Measurements from ENCODE around the gene DOCK4. TPM values are rescaled to one million over a fixed set of nuclear protein-coding genes. Genes with fewer than 3 reads are reported as not detected.

Gene DOCK4
- total and polyA plus RNA-seq, 2 experiments from 2014 or later, result 2.1 to 5.0 TPM

GRCh38 chr7:111772716-111773115, 433.5 kb downstream of the DOCK4 start:
- Histone ChIP-seq H3K4me3 (no peak overlapping the region), H3K4me1 (ENCODE audit: insufficient read depth) (no peaks in the 10 kb centered on the region), H3K27me3 (replicated peaks; ENCODE audit: insufficient read depth) (no peaks in the 10 kb centered on the region), H3K9me3 (ENCODE audit: low read depth) (no peaks in the 10 kb centered on the region), H3K36me3 (ENCODE audit: low read depth) (no peaks in the 10 kb centered on the region), H3K4me2 (ENCODE audit: unreplicated experiment) (no peak overlapping the region), H3K9me2 (ENCODE audit: insufficient read depth) (no peaks in the 10 kb centered on the region), H3K27ac (no peak overlapping the region), H3F3A (ENCODE audit: insufficient read depth) (no peaks in the 10 kb centered on the region), H3K79me2 (ENCODE audit: insufficient read depth) (no peaks in the 10 kb centered on the region), H2AFZ (no peak overlapping the region), H3K9ac (no peak overlapping the region), H4K20me1 (ENCODE audit: insufficient read depth) (no peaks in the 10 kb centered on the region)
- TF ChIP-seq EZH2 (IDR thresholded peaks at IDR 0.05; ENCODE audit: insufficient read depth, poor library complexity, severe bottlenecking) (no peak), EZH2phosphoT487 (IDR thresholded peaks at IDR 0.05; ENCODE audit: insufficient read depth, low read depth) (no peak)
- in situ Hi-C loops (cut with MboI), result loop anchor here (25.0 kb wide), 1 partner anchor 640 kb away; no protein-coding TSS in a partner anchor
- DNase-seq, result no peak
- 65 to 76% methylated on average over 3 of the region's 3 CpGs for WGBS, 2 experiments (ENCODE audit: low coverage in 1 of 2, low lambda C conversion rate in 2 of 2, missing lambda C conversion rate in 2 of 2)

- Histone ChIP-seq H4K20me1 (ENCODE audit: insufficient read depth) (no peaks in the 10 kb centered on the region), H3K9ac (no peak overlapping the region), H3K4me2 (ENCODE audit: unreplicated experiment) (no peak overlapping the region), H3K36me3 (ENCODE audit: low read depth) (no peaks in the 10 kb centered on the region), H3K27ac (no peak overlapping the region), H3K9me3 (ENCODE audit: low read depth) (no peaks in the 10 kb centered on the region), H2AFZ (no peak overlapping the region), H3K4me1 (ENCODE audit: insufficient read depth) (no peaks in the 10 kb centered on the region), H3K4me3 (no peak overlapping the region), H3F3A (ENCODE audit: insufficient read depth) (no peaks in the 10 kb centered on the region), H3K27me3 (replicated peaks; ENCODE audit: insufficient read depth) (no peaks in the 10 kb centered on the region), H3K79me2 (ENCODE audit: insufficient read depth) (no peaks in the 10 kb centered on the region), H3K9me2 (ENCODE audit: insufficient read depth) (no peaks in the 10 kb centered on the region)
- in situ Hi-C loops (cut with MboI), result loop anchor here (25.0 kb wide), 1 partner anchor 641 kb away; no protein-coding TSS in a partner anchor
- DNase-seq, result no peak
- WGBS, 2 experiments (ENCODE audit: low coverage in 1 of 2, low lambda C conversion rate in 2 of 2, missing lambda C conversion rate in 2 of 2), result 86 to 91% methylated on average over 5 of the region's 5 CpGs
- TF ChIP-seq EZH2phosphoT487 (IDR thresholded peaks at IDR 0.05; ENCODE audit: insufficient read depth, low read depth), result no peak
- no peak for TF ChIP-seq EZH2 (IDR thresholded peaks at IDR 0.05; ENCODE audit: insufficient read depth, poor library complexity, severe bottlenecking)
Measured at GRCh38 chr7:111771638-111772037, 434.6 kb downstream of the DOCK4 start.

- WGBS, 2 experiments (ENCODE audit: low coverage in 1 of 2, low lambda C conversion rate in 2 of 2, missing lambda C conversion rate in 2 of 2), result 82 to 84% methylated on average over 2 of the region's 2 CpGs
- DNase-seq, result no peak
- in situ Hi-C loops (cut with MboI), result loop anchor here (25.0 kb wide), 1 partner anchor 642 kb away; no protein-coding TSS in a partner anchor
Measured at GRCh38 chr7:111770116-111770515, 436.1 kb downstream of the DOCK4 start.

GRCh38 chr7:111765751-111766643, 440.2 kb downstream of the DOCK4 start:
- no peaks in the 10 kb centered on the region for H3K9me3 ChIP-seq (ENCODE audit: low read depth)
- H3K4me1 ChIP-seq (ENCODE audit: insufficient read depth), result no peaks in the 10 kb centered on the region
- in situ Hi-C loops (cut with MboI), result loop anchor here (25.0 kb wide), 1 partner anchor 646 kb away; no protein-coding TSS in a partner anchor
- no peak overlapping the region for H3K27ac ChIP-seq
- no peak for TF ChIP-seq EZH2 (IDR thresholded peaks at IDR 0.05; ENCODE audit: insufficient read depth, poor library complexity, severe bottlenecking)
- no peak for TF ChIP-seq EZH2phosphoT487 (IDR thresholded peaks at IDR 0.05; ENCODE audit: insufficient read depth, low read depth)
- H3K79me2 ChIP-seq (ENCODE audit: insufficient read depth), result no peaks in the 10 kb centered on the region
- H2AFZ ChIP-seq, result no peak overlapping the region
- H4K20me1 ChIP-seq (ENCODE audit: insufficient read depth), result no peaks in the 10 kb centered on the region
- H3K9ac ChIP-seq, result no peak overlapping the region
- no peak overlapping the region for H3K4me2 ChIP-seq (ENCODE audit: unreplicated experiment)
- H3K9me2 ChIP-seq (ENCODE audit: insufficient read depth), result no peaks in the 10 kb centered on the region
- no peak overlapping the region for H3K4me3 ChIP-seq
- no peaks in the 10 kb centered on the region for H3F3A ChIP-seq (ENCODE audit: insufficient read depth)
- 50 to 61% methylated on average over 6 of the region's 6 CpGs for WGBS, 2 experiments (ENCODE audit: low coverage in 1 of 2, low lambda C conversion rate in 2 of 2, missing lambda C conversion rate in 2 of 2)
- no peaks in the 10 kb centered on the region for H3K36me3 ChIP-seq (ENCODE audit: low read depth)
- DNase-seq, result no peak
- no peaks in the 10 kb centered on the region for H3K27me3 ChIP-seq (replicated peaks; ENCODE audit: insufficient read depth)

More at GRCh38 chr7:111770116-111770515, 436.1 kb downstream of the DOCK4 start:
- TF ChIP-seq EZH2 (IDR thresholded peaks at IDR 0.05; ENCODE audit: insufficient read depth, poor library complexity, severe bottlenecking) (no peak), EZH2phosphoT487 (IDR thresholded peaks at IDR 0.05; ENCODE audit: insufficient read depth, low read depth) (no peak)
- Histone ChIP-seq H3K9me2 (ENCODE audit: insufficient read depth) (no peaks in the 10 kb centered on the region), H3K4me2 (ENCODE audit: unreplicated experiment) (no peak overlapping the region), H3K4me3 (no peak overlapping the region), H3K27me3 (replicated peaks; ENCODE audit: insufficient read depth) (no peaks in the 10 kb centered on the region), H4K20me1 (ENCODE audit: insufficient read depth) (no peaks in the 10 kb centered on the region), H3K9ac (no peak overlapping the region), H3K27ac (no peak overlapping the region), H3K36me3 (ENCODE audit: low read depth) (no peaks in the 10 kb centered on the region), H3K9me3 (ENCODE audit: low read depth) (no peaks in the 10 kb centered on the region), H3K4me1 (ENCODE audit: insufficient read depth) (no peaks in the 10 kb centered on the region), H3K79me2 (ENCODE audit: insufficient read depth) (no peaks in the 10 kb centered on the region), H2AFZ (no peak overlapping the region), H3F3A (ENCODE audit: insufficient read depth) (no peaks in the 10 kb centered on the region)
